Trophoblast cell (in vitro differentiated cells and primary cell): ENCODE results near the gene FUCA1.

Experiments used
- DNase-seq, 2 donors: peaks; one replicate each; pipeline ENCODE4 v3.0.0-alpha.2; 2016
- H2AFZ ChIP-seq: 2 replicates; pipeline ENCODE4 v1.6.1; 2013; ENCODE audit warnings: low read length, moderate library complexity, mild to moderate bottlenecking; ENCODE audit not compliant: insufficient read depth, poor library complexity
- H2AK5ac ChIP-seq: 2 replicates; pipeline ENCODE4 v1.6.1; 2013; ENCODE audit warnings: mild to moderate bottlenecking, low read length
- H2BK120ac ChIP-seq: 2 replicates; pipeline ENCODE4 v1.6.1; 2013; ENCODE audit warnings: low read length, mild to moderate bottlenecking, moderate library complexity; ENCODE audit not compliant: insufficient read depth, poor library complexity
- H2BK12ac ChIP-seq: 2 replicates; pipeline ENCODE4 v1.6.1; 2013; ENCODE audit warnings: mild to moderate bottlenecking, low read length, moderate library complexity
- H2BK5ac ChIP-seq: 2 replicates; pipeline ENCODE4 v1.6.1; 2013; ENCODE audit warnings: low read length, low read depth, moderate library complexity, mild to moderate bottlenecking; ENCODE audit not compliant: poor library complexity
- H3K14ac ChIP-seq: 2 replicates; pipeline ENCODE4 v1.6.1; 2013; ENCODE audit warnings: mild to moderate bottlenecking, low read length
- H3K18ac ChIP-seq: 2 replicates; pipeline ENCODE4 v1.6.1; 2013; ENCODE audit warnings: mild to moderate bottlenecking, low read length
- H3K23ac ChIP-seq: 2 replicates; pipeline ENCODE4 v1.6.1; 2013; ENCODE audit warnings: low read length
- H3K27ac ChIP-seq: 2 replicates; pipeline ENCODE4 v1.5.1; 2013; ENCODE audit warnings: low read depth, mild to moderate bottlenecking, inconsistent platforms, low read length, moderate library complexity
- H3K27me3 ChIP-seq: 2 replicates; pipeline ENCODE4 v1.6.1; 2013; ENCODE audit warnings: inconsistent platforms, mild to moderate bottlenecking, low read length, moderate library complexity; ENCODE audit not compliant: insufficient read depth
- H3K36me3 ChIP-seq, 2 experiments: 1 replicate in 1 of 2; 2 replicates in 1 of 2; pipeline ENCODE4 v1.6.1; 2013; ENCODE audit warnings: low read length in 2 of 2, mild to moderate bottlenecking in 2 of 2, moderate library complexity in 1 of 2; ENCODE audit not compliant: insufficient read depth in 2 of 2, control insufficient read depth in 1 of 2
- H3K4ac ChIP-seq: 2 replicates; pipeline ENCODE4 v1.6.1; 2013; ENCODE audit warnings: low read depth, mild to moderate bottlenecking, low read length, moderate library complexity
- H3K4me1 ChIP-seq, 2 experiments: 1 replicate in 1 of 2; 2 replicates in 1 of 2; pipeline ENCODE4 v1.6.1; 2013; ENCODE audit warnings: low read length in 2 of 2, mild to moderate bottlenecking in 2 of 2, moderate library complexity in 1 of 2; ENCODE audit not compliant: insufficient read depth in 2 of 2, control insufficient read depth in 1 of 2
- H3K4me2 ChIP-seq: 2 replicates; pipeline ENCODE4 v1.6.1; 2013; ENCODE audit warnings: inconsistent platforms, mild to moderate bottlenecking, low read length, moderate library complexity
- H3K4me3 ChIP-seq: 2 replicates; pipeline ENCODE4 v1.5.1; 2013; ENCODE audit warnings: mild to moderate bottlenecking, low read depth, low read length, inconsistent platforms
- H3K79me1 ChIP-seq: one replicate; pipeline ENCODE4 v1.6.1; 2013; ENCODE audit warnings: low read length
- H3K79me2 ChIP-seq: 2 replicates; pipeline ENCODE4 v1.6.1; 2013; ENCODE audit warnings: low read length, mild to moderate bottlenecking; ENCODE audit not compliant: control insufficient read depth, insufficient read depth, poor library complexity
- H3K9ac ChIP-seq: 2 replicates; pipeline ENCODE4 v1.6.1; 2013; ENCODE audit warnings: mild to moderate bottlenecking, low read length
- H3K9me3 ChIP-seq: 2 replicates; pipeline ENCODE4 v1.6.1; 2013; ENCODE audit warnings: low read depth, mild to moderate bottlenecking, control low read depth, inconsistent platforms, low read length; ENCODE audit not compliant: insufficient read depth
- H4K12ac ChIP-seq: 2 replicates; pipeline ENCODE4 v1.6.1; 2013; ENCODE audit warnings: low read depth, mild to moderate bottlenecking, low read length, moderate library complexity
- H4K8ac ChIP-seq: 2 replicates; pipeline ENCODE4 v1.6.1; 2013; ENCODE audit warnings: low read depth, mild to moderate bottlenecking, low read length, moderate library complexity
- H4K91ac ChIP-seq: one replicate; pipeline ENCODE4 v1.6.1; 2013; ENCODE audit warnings: low read depth, mild to moderate bottlenecking, low read length, moderate library complexity
- WGBS: extraction: QIAGEN DNeasy Blood & Tissue Kit; methylation state at CpG from one replicate; pipeline ENCODE4 v1.1.7; 2013; ENCODE audit warnings: missing lambda C conversion rate; ENCODE audit not compliant: insufficient read length, insufficient coverage; ENCODE audit errors: extremely low coverage; 5-methylcytosine and 5-hydroxymethylcytosine counted together

The FUCA1 gene

DNA sequence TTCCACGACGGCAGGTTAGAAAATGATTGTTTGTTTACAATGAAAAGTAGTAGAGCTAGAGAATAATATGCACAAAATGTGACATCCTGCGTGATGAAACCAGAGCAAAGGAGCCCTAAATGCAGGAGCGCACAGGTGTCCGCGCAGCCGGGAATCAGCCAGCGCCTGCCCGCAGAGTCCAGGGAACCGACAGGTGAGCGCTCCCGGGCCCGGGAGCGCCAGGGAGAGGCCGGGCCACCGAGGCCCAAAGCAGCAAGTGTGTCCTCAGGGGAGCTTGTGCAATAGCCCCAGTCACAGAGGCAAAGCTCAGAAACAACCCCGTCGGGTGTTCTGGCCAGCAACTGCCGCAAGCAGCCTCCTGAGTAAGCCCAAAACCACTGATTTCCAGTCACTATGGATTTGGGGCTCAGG lies 66.7 kb downstream of the FUCA1 start:
- Histone ChIP-seq H3K36me3 (peaks cover 28 to 32% of the 10 kb centered on the region in 2 experiments), H4K91ac (peak overlapping the region; percentile 52), H3K4me2 (peak overlapping the region; percentile 88), H2BK12ac (no peak overlapping the region), H4K8ac (peak overlapping the region; percentile 80), H3K23ac (no peak overlapping the region), H2BK120ac (no peak overlapping the region), H3K4ac (peak overlapping the region; percentile 48), H3K79me2 (peaks cover 7% of the 10 kb centered on the region), H3K4me3 (peak overlapping the region; percentile 72), H3K27me3 (no peaks in the 10 kb centered on the region), H3K14ac (peak overlapping the region; percentile 74), H3K4me1 (peaks cover 7 to 16% of the 10 kb centered on the region in 2 experiments), H4K12ac (peak overlapping the region; percentile 55), H3K79me1 (peaks cover 14% of the 10 kb centered on the region), H3K18ac (peak overlapping the region; percentile 21), H3K9me3 (no peaks in the 10 kb centered on the region), H3K9ac (peak overlapping the region; percentile 73), H2BK5ac (no peak overlapping the region), H3K27ac (no peak overlapping the region), H2AFZ (no peak overlapping the region), H2AK5ac (peak overlapping the region; percentile 63)
- peak; percentile 82 to 88 for DNase-seq
- WGBS = no CpG with 5 or more reads among the region's 19 CpGs

DNA sequence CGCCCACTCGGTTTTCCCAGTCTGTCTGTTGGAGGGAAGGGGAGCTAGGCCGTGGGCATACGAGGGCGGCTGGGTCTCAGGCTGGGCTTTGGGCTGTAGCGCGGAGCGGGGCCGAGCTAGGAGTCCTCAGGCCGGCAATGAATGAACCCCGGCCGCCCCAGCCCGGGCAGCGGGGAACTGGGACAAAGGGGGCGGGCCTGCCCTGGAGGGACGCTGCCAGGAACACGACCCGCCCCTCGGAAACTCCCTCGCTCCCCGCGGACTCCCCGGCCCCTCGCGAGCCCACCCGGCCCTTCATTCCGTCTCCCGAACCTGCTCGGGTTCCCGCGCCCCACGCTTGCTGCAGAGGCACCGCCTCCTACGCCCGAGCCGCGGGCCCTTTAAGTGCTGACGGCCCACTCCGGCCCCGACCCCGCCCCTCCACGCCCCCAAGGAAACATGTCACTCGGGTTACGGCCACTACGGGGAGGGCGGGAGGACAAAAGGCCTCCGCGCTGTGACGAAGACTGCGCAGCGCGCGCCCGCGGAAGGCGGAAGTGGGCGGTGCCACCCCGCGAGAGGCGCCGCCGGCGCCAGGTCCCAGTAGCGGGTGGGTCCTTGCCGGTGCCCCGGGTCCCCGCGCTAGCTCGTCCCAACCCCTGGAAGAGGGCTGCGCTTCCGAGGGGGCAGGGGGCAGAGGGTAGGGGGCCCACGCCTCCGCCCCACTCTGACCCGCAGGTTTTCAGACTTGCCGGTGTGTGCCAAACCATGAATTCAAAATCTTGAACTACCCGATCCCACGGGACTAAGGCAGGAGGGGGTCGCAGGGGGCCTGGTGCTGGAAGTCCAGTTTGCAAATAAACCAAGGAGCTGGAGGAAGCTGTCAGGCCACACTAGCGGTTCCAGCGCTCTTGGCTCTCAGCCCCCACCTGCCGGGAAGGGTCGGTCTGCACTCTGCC lies 67.4 kb downstream of the FUCA1 start, which contains the start of gene GALE:
TSS of gene GALE (minus strand) at position 355 of the 938 bp plus-strand sequence. CDS start 1,747 bp downstream, outside the sequence.
- Histone ChIP-seq H3K4me3 (peak within 1 kb of the TSS; percentile 99), H4K8ac (peak within 1 kb of the TSS; percentile 80), H3K4me2 (peak within 1 kb of the TSS; percentile 96), H2BK120ac (peak within 1 kb of the TSS; percentile 70), H3K79me2 (peaks cover 7% of the 10 kb centered on the region), H2BK12ac (peak within 1 kb of the TSS; percentile 47), H2AFZ (peak within 1 kb of the TSS; percentile 30), H4K91ac (peak within 1 kb of the TSS; percentile 92), H2BK5ac (peak within 1 kb of the TSS; percentile 91), H3K4me1 (peaks cover 7 to 16% of the 10 kb centered on the region in 2 experiments), H3K9ac (peak within 1 kb of the TSS; percentile 98), H3K36me3 (peaks cover 34 to 38% of the 10 kb centered on the region in 2 experiments), H3K23ac (peak within 1 kb of the TSS; percentile 55), H3K27ac (peak within 1 kb of the TSS; percentile 80), H2AK5ac (peak within 1 kb of the TSS; percentile 99), H3K14ac (peak within 1 kb of the TSS; percentile 88), H3K18ac (peak within 1 kb of the TSS; percentile 99), H3K9me3 (no peaks in the 10 kb centered on the region), H3K79me1 (peaks cover 14% of the 10 kb centered on the region), H3K27me3 (no peaks in the 10 kb centered on the region), H3K4ac (peak within 1 kb of the TSS; percentile 93), H4K12ac (peak within 1 kb of the TSS; percentile 81)
- no CpG with 5 or more reads among the region's 82 CpGs for WGBS
- peak; percentile 93 to 97 for DNase-seq

DNA sequence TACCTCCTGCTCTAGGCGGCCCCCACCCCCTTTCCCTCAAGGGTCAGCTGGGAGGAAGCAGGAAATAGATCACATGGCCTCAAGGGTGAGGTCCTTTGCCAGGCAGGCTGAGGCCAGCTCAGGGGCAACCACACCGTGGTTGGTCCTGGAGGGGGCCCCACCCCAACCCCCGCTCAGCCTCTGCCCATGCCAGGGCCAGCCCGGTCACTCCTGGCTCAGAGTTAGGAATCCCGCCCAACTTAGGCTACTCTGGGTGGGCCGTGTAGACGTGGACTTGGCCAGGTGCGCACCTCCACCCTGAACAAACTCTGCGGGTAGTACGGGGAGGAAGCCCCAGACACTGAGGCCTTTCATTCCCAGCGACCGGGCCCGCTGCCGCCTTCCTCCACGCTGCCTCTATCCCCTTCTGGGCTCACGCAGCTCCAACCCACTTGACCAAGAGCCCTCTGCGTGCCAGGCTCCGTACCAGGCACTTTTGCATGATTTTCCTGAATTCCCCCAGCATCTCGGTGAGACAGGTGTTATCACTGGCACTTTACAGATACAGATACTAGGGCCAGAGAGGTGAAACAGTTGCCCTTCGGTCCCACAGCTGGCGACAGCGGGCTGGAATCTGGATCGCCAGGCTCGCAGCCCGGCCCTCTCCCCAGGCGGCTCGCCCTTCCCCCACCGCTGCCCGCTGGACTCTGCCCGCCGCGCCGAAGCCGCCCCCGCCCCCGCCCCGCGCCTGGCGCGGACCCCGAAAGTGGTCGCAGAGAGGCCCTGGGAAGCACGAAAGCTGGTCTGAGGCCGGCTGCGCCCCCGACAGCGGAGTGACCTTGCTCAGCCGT lies 68.3 kb downstream of the FUCA1 start:
- Histone ChIP-seq H3K4ac (peak overlapping the region; percentile 93), H2AK5ac (peak overlapping the region; percentile 99), H2AFZ (peak overlapping the region; percentile 30), H3K4me3 (peak overlapping the region; percentile 99), H3K27ac (peak overlapping the region; percentile 80), H2BK5ac (peak overlapping the region; percentile 91), H4K8ac (peak overlapping the region; percentile 78), H3K9ac (peak overlapping the region; percentile 98), H3K9me3 (no peaks in the 10 kb centered on the region), H3K79me1 (peaks cover 14% of the 10 kb centered on the region), H3K36me3 (peaks cover 41 to 45% of the 10 kb centered on the region in 2 experiments), H4K91ac (peak overlapping the region; percentile 92), H3K79me2 (peaks cover 7% of the 10 kb centered on the region), H3K18ac (peak overlapping the region; percentile 99), H3K23ac (peak overlapping the region; percentile 55), H3K4me2 (peak overlapping the region; percentile 96), H3K4me1 (peaks cover 7 to 16% of the 10 kb centered on the region in 2 experiments), H2BK12ac (peak overlapping the region; percentile 47), H3K27me3 (no peaks in the 10 kb centered on the region), H3K14ac (peak overlapping the region; percentile 88), H2BK120ac (peak overlapping the region; percentile 70), H4K12ac (peak overlapping the region; percentile 81)
- WGBS = no CpG with 5 or more reads among the region's 48 CpGs
- peak; percentile 79 to 81 for DNase-seq

DNA sequence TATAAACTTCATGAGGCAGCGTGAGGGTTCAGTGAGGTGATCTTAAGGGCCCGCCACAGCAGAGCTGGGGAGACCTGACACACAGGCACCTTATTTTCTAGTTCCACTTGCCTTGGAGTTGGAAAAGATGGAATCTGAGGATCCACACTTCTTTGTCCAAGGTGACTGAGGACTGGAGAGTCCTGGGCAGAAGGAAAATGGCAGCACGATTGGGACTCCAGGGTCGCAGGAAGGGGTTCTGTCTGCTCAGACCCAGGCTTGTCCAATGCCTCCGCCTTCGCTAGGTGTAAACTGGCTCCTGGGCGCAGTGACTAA lies 68.9 kb downstream of the FUCA1 start:
- Histone ChIP-seq H3K4me2 (peak overlapping the region; percentile 96), H3K79me2 (peaks cover 7% of the 10 kb centered on the region), H4K91ac (no peak overlapping the region), H2BK12ac (no peak overlapping the region), H3K9me3 (no peaks in the 10 kb centered on the region), H3K23ac (no peak overlapping the region), H3K14ac (peak overlapping the region; percentile 5), H3K79me1 (peaks cover 14% of the 10 kb centered on the region), H4K8ac (peak overlapping the region; percentile 9), H3K18ac (no peak overlapping the region), H2BK5ac (no peak overlapping the region), H2BK120ac (no peak overlapping the region), H3K4me3 (no peak overlapping the region), H2AFZ (no peak overlapping the region), H3K27me3 (no peaks in the 10 kb centered on the region), H4K12ac (no peak overlapping the region), H3K27ac (peak overlapping the region; percentile 80), H3K4ac (no peak overlapping the region), H3K36me3 (peaks cover 45 to 49% of the 10 kb centered on the region in 2 experiments), H2AK5ac (no peak overlapping the region), H3K9ac (peak overlapping the region; percentile 38), H3K4me1 (peaks cover 7 to 16% of the 10 kb centered on the region in 2 experiments)
- no CpG with 5 or more reads among the region's 7 CpGs for WGBS
- DNase-seq = no peak
